Kidney capillary endothelial cell (primary cell): ENCODE data around the gene IDH3B.
"Not testable (repeated sequence)": the region's sequence is repeated elsewhere in the genome, so short reads cannot be mapped to it uniquely, and the experiment has no call there.

Experiments used
- DNase-seq: peaks from one replicate; pipeline ENCODE4 v3.0.0-alpha.2; 2018; ENCODE audit warnings: low spot score

Gene IDH3B

DNA sequence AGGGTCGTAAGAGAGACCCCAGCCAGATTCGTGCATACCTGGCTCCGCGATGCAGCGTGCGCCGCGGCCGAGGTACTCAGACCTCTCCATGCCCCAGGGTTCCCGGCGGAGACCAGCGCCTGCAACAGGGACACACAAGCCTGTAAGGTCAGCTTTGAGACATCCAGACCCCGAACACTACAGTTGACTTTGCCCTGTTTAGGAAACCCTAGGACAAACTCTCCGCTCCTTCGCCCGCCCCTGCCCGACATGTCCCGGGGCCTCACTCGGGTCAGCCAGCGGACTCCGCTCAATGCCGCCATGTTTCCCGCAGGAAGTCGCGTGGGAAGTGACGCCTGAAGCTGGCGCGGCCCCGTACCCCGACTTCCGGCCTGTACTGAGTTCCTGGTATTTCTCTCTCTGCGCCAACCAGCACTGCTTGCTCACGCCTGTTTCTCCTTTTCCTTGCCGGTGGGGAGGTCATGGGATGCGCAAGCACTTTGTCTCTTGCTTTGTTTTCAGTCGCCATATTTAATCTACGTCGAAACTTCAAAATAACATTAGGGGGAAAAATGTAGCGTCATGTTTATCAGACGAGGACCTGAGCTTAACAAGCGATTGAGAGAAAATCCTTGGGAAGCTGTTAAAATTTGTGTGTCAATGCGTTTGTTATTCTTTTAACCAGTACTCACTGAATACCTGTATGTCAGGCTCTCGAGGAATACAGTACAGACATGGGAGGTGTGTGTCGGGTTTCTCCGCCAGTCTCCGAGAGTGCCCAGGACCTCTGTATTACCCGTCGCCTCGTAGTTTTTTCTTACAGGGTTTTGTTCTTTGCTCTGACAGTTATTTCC lies at the start of gene IDH3B:
Gene IDH3B, minus strand, starts transcription at position 330 of the 833 bp plus-strand sequence. Its CDS starts 28 bp downstream, at position 302.
- peak; percentile 89 for DNase-seq

DNA sequence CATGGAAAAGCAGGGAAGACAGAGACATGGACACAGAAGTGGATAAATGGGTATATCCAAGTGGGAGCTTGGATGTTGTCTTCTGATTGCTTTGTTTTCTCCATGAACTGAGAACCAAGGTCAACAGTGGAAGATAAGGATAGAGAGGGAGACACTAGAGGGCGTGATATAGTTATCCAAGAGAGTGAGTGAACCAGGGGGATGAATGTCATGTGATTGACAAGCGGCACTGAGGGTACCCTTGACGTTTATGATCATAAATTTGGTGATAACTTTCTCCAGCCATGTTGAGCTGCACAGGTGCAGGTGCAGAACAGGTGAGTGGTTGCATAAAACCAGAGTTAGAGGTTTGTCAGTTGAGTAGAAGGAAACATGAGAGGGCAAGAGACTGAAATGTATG lies 49.3 kb upstream of the IDH3B start:
- no peak for DNase-seq

DNA sequence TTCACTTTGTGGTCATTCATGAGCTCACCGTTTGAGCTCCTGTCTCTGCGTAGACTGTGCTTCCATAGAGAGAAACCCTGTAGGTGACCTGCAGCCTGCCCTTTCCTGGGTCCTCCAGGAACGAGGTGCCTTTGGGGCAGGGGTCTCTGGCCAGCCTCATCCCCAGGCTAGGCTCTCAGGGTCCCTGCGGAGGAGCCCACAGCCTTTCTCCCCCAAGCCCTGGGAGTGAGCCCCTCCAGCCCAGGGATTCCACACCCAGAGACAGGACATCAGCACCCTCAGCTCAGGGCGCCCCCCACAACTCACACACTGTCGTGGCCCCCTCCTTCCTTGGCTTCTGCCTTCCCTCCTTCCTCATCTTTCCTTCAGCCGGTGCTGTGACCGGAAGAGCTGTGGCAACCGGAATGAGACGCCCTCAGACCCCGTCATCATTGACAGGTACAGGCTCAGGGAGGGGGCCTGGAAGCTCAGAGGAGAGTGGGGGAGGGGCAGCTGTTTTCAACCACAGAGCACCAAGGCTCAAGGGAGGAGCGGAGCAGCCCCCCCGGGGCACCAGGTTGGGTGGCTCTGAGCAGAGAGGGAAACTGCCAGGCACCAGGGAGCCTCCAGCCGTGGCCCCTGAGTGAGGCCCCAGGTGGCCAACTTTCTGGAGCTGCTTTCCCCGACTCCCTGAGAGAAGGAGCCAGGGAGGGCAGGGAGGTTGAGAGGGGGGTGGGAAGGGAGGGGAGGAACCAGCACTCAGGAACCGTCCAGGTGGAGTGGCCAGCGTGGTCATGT lies 45.4 kb upstream of the IDH3B start:
- no peak for DNase-seq

DNA sequence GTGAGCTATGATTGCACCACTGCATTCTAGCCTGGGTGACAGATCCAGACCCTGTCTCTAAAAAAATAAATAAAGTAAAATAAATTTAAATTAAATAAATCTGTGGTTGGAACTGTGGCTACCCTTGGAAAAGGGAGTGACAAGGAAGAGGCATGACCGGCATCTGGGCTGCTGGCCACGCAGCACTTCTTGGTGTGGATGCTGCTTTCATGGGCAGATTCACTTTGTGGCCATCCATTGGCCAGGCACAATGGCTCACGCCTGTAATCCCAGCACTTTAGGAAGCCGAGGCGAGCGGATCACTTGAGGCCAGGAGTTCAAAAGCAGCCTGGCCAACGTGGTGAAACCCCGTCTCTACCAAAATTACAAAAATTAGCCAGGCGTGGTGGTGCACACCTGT lies 44.6 kb upstream of the IDH3B start:
- no peak for DNase-seq

DNA sequence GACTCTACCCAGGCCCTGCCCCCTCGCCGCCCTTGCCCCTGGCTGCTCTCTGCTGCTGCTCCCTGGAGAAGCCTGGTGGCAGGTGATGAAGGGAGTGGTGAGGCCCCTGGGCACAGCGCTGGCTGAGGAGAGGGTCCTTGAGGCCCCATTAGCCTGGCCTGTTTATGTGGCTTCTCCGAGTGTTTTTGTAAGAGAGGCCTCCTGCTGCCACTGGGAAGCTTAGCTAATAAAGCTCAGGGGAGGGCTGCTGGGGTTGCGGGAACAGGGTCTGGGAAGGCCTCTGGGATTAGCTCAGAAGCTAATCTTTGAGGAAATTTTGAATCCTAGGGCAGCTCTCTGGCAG lies 44.0 kb upstream of the IDH3B start:
- no peak for DNase-seq

DNA sequence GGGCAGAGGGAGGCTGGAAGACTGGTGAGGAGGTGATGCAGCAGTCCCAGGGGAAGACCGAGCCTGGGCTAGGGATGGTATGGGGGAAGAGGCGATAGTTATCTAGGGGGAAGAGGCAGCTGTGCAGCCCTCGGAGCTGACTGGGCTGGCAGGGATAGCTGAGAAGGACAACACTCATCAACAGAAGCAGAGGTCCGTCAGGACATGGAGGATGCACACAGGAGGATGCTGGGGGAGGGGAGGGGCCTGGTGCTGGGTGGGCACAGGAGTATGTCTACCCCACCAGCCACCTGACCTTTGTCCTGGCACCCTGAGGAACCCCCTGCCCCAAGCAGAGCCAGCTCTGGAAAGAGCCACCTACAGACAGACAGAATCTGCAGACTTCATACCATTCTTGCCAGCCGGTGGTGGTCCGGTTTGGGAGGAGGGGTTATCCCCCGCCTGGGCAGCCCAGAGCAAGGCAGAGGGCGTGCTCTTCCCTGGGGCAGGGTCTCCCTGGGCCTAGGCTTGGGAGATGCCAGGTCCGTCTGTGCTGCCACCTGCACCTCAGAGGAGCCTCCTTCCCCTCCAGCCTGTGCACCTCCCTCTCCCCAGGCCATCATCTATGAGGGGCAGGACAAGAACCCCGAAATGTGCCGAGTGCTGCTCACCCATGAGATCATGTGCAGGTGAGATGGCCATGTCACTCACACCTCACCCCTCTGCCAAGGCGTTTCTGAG lies 43.5 kb upstream of the IDH3B start:
- DNase-seq: no peak

DNA sequence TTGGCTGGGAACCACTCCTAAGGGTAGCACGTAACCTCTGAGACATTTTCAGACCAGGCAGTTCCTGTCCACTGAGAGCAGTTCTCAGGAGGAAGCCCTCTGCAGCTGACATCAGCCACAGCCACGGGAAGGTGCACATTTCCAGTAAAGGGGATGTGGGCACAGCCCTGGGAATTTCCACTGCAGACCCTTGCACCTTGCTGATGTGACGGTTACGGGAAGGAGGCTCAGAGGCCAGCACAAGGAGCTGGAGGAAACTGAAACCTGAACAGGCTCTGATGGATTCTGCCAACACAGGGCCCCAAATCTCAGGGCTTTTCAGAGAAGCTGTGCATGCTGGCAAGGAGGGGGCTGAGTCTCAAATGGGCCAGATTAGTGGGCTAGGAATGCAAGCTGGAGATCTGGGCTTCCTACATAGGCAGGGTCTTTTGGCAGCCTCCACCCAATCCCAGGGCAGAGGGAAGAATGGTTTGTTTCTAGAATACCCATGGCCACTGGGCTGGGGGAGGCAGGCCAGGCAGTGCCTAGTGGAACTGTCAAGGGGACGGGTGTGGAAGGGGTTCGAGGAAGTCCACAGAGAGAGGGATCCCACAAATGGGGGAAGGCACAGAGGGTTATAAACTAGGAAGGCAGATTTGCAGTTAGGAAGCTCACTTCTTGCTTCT lies 42.8 kb upstream of the IDH3B start:
- DNase-seq: no peak

DNA sequence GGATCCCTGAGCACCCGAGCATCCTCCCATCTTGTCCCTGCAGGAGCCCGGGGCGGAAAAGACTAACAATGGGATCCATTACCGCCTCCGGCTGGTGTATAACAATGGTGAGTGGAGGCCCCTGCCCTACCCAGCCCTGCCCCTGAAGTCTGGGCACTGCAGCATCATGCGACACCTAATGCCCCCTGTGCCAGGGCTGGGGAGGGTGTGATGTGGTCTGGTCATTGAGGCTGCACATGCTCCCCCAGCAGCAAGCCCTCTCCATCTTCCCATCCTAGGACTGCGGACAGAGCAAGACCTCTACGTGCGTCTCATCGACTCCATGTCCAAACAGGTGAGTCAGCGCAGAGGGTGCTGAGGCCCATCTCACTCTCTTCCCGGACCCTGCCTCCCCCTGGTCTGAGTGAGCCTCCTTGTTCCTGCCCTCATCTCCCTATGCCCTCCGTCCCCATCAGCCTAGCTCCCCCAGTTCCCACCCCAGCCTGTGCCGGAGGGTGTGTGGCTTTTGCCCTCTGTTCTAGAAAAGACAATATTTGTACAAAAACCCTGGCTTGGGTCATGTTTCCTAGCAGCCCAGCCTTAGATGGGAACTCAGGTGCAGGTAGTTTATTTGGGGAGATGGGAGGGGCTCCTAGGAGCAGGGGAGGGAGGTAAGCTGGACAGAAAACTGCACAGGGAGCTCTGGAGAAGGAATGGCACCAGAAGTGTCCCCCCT lies 42.1 kb upstream of the IDH3B start:
- DNase-seq: no peak

DNA sequence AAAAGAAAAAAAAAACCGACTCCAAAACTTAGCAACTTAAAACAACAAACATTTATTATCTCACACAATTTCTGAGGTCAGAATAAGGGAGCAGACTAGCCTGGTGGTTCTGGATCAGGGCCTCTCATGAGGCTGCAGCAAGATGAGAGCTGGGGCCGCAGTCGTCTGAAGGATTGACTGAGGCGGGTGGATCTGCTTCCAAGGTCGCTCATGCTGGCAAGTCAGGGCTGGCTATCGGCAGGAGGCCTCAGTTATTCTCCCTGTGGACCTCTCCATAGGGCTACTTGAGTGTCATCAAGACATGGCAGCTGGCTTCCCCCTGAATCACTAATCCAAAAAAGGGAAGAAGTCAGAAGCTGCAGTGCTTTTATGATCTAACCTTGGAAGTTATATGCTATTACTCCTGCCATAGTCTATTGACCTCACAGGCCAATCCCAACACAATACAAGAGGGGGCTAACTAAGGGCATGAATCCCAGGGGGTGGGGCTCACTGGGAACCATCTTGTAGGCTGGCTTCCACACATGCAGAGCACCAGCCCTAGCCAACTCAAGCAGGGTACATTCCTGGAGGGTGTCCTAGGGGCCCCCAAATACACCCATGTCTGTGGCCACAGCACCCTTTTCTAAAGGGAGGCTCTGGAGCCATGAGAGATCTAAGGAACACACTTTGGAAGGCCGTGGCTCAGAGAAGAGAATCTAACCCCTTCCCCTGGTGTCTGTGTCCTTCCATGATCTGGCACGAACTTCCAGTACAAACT lies 39.9 kb upstream of the IDH3B start:
- DNase-seq: no peak

DNA sequence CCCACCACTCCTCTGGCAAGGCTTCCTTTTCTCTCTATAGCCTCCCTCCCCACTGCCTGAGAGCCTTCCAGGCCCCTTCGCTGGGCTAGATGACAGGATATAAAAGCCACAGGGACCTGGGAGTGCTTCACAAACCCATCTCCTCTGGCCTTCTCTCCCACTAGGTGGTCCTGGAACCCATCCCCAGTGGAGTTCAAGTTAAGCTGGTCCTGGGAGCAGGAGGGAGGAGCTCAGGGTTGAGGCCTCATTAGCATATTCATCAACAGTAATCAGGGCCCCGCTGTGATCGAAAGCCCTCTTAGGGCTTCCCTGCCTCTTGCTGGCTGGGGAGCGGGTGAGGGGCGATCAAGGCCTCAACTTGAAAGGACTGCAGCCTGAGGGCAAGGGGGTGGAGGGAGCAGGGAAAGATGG lies 37.7 kb upstream of the IDH3B start:
- no peak for DNase-seq

DNA sequence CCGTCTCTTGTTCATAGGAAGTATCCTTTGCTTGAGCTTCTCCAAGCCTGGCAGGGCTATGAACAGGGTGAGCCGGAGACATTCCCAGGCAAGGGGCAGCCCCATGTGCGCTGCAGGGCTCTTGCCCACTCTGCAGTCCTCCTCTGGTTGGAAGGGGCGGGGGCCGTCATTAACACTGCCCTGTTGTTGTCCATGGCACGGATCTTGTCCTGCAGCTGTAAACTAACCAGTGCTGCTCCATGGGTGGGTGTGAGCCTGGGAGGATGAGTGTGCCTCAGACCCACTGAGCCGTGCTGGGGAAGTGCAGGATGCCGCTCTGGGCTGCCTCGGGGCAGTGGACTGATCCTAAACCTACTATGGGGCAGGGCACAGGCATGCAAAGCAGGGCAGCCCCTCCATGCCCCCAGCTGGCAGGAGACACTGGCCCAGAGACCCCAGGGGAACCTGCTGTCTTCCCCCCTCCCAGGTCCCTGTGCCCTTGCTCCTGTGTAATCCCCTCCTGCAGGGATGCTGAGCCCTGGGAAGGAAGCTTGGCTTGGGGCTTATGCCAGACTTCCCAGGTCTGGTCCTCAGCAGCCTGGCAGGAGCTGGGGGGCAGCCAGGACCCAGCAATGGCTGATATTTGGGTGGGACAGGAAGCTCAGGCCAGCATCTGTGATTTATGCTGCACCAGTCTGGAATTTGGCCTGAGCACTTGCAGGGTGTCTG lies 37.1 kb upstream of the IDH3B start:
- no peak for DNase-seq

DNA sequence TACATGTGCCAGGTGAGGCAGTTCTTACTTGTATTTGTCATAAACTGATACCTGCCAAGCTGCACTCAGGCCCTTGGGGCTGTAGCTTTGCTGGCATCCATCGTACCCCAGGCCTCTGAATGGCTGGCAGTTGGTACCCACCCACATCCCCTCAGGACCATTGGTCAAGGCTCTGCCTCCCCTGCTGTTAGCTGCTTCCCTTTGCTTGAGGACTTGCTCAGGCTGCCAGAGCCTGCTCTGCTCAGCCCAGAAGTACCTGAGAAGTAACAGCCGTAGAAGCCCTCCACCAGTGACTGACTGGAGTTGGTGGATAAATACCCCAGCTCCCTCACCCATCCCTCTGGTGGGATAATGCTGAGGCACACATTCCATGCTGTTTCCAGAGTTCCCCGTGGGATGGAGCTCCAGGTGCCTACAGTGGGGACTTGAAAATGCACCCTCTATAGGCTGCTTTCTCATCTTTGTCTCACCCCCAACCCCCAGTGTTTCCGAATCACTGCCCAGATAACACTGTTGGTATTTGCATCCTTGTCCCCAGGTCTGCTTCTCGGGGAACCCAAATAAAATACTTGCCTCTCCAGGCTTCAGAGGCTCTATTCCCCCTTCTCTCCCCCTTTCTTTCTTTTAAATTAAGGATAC lies 35.9 kb upstream of the IDH3B start:
- no peak for DNase-seq

DNA sequence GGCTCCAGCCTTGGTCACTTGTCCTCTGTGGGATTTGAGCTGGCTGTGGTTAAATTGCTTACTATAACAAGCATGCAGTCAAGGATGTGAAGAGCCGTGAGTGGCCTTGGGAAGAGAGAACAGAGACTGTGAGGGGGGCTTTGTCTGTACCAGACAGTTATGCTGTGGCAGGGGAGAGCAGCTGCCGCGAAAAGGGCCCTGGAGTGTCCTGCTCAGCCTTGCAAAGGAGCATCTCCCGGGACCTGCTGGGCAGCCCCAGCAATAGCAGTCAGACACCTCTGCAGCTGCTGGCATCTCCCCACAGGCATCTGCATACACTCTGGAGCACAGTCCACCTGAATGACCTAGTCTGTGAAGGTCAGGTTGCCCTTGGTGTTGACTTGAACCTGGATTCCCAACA lies 34.9 kb upstream of the IDH3B start:
- no peak for DNase-seq

DNA sequence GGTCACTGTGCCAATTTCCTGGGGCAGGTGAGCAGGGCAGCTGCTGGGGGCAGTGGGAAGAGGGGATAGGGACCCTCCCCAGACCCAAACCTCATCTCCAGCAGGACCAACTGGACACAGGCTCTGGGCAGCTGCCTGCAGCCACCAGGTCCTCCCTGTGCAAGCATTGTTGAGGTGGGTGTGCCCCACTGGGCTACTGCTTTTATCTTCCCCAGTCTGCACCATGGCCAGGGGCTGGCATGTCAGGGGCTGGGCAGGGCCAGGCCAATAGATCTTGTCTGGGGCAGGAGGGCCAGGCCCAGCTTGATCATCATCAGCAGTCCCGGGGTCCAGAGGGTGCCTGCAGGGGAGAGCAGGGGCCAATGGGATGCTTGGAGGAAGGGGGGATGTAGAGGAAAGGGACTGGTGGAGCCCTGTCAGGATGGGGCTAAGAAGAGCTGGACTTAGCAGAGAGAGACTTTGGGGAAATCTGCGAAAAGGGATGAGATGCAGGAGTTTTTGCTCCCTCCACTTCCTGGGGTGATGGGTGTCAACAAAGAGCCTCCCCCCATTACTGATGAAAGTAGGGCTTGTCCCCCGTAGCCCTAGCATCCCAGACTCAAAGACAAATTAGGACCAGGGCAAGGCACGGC lies 34.3 kb upstream of the IDH3B start:
- no peak for DNase-seq

DNA sequence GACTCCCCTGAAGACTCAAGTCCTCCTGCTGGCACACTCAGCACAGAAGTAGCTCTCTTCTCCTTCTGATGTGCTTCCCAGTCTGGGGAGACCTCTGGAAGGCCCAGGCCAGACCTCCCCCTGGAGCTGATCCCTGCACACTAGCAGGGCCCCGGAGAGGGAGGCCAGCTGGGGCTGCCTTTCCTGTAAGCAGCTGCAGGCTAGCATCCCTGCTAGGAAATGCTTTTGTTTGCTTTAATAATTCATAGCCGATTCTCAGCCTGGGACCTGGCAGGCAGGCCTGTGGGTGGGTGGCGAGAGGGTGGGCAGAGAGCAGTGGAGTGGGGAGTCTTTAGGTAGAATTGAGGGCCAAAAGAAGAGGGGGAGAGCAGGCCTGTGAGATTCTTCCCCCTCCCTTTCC lies 33.8 kb upstream of the IDH3B start:
- DNase-seq: no peak

DNA sequence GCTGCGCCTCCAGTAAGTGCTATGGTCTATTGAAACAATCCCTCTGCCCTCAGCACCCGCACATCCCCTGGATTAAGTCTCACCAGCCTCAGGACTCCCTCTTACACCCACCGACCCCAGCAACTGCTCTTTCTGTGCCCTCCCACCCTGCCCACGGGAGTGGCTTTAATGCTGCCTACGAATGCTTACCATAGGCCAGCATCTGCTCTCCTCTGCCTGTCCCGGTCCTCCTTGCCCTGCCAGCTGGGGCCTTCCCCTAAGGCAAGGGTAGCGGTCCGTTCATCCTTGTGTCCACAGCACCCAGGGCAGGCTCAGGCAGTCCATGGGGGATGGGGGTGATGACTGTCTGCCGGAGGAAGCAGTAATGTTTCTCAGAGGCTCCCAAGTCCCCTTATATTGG lies 32.6 kb upstream of the IDH3B start:
- no peak for DNase-seq

DNA sequence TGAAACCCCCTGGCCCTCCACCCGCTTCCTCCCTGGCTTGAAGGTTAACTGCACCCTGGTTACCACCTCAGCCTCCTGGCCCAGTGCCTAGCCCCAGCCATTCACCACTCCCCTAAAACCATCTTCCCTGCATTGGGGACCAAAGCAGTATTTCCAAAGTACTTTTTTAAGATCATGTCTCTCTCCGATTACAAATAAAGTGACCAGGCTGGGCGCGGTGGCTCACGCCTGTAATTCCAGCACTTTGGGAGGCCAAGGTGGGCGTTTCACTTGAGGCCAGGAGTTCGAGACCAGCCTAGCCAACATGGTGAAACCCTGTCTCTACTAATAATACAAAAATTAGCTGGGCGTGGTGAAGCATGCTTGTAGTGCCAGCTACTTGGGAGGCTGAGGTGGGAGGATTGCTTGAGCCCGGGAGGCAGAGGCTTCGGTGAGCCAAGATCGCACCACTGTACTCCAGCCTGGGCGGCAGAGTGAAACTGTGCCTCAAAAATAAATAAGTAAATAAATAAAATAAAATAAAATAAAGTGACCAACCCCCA lies 32.0 kb upstream of the IDH3B start:
- DNase-seq: not testable (repeated sequence)

DNA sequence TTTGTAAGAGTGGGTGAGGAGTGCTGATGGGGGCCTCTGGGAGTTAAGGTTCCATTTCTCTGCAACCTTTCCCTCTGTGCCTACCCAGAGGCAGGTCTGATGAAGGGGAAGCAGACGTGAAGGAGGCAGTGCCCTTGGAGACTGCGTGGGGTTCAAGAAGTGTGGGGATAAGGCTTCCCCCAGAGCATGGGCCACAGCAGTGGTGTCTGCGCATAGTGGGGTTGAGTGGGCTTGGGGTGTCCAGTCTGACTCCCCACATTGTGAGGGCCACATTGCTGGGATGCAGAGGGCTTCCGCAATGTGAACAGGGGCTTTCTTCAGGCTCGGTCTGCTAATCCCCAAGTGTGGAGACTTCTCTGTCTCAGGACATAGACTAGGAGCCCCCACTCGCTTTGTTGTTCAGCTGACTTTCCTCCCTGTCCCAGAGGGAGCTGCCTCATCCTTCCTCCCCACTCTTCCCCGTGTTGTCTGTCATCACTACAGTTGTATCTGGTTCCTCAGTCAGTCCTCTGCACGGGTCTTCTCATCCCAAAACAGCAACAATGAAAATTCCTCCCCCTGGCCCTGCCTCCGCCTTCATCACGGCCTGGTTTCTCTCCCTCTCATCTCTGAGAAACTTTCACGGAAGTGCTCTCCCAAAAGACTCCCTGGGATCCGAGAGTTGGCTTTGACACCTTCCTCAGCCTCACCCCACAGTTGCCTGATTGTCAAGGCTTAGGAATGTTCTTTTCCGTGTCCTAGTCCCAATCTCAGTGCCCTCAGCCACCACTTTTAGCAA lies 31.4 kb upstream of the IDH3B start:
- DNase-seq: no peak
